ENCODE results near the gene RMDN3.
A peak's percentile ranks its signal among the peaks of the same experiment; 100 is the strongest.

The RMDN3 gene, protein sequence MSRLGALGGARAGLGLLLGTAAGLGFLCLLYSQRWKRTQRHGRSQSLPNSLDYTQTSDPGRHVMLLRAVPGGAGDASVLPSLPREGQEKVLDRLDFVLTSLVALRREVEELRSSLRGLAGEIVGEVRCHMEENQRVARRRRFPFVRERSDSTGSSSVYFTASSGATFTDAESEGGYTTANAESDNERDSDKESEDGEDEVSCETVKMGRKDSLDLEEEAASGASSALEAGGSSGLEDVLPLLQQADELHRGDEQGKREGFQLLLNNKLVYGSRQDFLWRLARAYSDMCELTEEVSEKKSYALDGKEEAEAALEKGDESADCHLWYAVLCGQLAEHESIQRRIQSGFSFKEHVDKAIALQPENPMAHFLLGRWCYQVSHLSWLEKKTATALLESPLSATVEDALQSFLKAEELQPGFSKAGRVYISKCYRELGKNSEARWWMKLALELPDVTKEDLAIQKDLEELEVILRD

DNA sequence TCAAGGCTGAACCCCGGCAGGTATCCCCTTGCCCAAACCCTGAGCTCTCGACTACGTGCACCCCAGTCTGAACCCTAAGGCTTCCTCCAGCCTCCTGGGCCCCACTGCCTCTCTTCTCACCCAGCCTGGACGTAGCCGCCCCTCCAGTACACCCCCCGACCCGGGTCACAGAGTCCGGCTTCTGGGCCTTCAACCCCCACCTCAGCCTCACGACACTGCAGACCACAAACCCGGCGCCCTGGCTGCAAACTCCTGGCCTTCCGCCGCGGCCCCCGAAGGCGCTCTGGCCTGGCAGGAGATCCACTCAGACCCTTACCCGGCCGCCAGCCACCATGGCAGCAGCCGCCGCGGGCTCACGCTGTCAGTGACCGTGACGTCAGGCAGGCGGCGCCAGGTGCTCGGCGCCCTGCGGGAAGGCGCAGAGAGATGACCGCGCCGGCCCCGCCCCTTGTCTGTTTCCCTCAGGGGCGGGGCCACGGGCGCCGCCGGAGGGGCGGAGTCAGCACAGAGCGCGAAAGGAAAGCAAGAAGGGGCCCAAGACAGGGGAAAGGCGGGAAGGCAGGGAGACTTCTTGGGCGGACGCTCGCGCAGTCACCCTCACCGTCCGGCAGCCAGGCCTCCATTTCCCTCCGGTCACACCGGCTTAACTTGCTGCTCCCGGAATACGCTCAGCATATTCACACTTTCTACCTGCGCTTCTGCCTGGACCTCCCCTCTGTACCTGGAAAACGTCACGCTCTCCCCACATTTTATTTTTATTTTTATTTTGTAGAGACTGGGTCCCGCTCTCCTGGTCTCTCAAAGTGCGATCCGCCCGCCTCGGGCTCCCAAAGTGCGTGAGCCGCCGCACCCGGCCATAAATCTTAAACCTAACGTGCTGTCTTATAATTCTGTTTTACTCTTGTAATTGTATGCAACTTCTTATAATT lies at the start of gene RMDN3:
TSS of gene RMDN3 (minus strand) at position 372 of the 929 bp plus-strand sequence. CDS start 471 bp downstream, outside the sequence.
- Mint-ChIP-seq H3K4me3 (peak within 1 kb of the TSS; percentile 97), H3K27me3 (ENCODE audit: low read depth, poor library complexity) (no peaks in the 10 kb centered on the region), H3K27ac (peak within 1 kb of the TSS; percentile 98), H3K4me1 (peaks cover 46% of the 10 kb centered on the region), H3K9me3 (no peaks in the 10 kb centered on the region), H3K36me3 (ENCODE audit: low read depth) (peaks cover 6% of the 10 kb centered on the region)
- peak; percentile 97 for DNase-seq
- TF ChIP-seq, protein P1, sequence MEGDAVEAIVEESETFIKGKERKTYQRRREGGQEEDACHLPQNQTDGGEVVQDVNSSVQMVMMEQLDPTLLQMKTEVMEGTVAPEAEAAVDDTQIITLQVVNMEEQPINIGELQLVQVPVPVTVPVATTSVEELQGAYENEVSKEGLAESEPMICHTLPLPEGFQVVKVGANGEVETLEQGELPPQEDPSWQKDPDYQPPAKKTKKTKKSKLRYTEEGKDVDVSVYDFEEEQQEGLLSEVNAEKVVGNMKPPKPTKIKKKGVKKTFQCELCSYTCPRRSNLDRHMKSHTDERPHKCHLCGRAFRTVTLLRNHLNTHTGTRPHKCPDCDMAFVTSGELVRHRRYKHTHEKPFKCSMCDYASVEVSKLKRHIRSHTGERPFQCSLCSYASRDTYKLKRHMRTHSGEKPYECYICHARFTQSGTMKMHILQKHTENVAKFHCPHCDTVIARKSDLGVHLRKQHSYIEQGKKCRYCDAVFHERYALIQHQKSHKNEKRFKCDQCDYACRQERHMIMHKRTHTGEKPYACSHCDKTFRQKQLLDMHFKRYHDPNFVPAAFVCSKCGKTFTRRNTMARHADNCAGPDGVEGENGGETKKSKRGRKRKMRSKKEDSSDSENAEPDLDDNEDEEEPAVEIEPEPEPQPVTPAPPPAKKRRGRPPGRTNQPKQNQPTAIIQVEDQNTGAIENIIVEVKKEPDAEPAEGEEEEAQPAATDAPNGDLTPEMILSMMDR (IDR thresholded peaks at IDR 0.05) = no peak

DNA sequence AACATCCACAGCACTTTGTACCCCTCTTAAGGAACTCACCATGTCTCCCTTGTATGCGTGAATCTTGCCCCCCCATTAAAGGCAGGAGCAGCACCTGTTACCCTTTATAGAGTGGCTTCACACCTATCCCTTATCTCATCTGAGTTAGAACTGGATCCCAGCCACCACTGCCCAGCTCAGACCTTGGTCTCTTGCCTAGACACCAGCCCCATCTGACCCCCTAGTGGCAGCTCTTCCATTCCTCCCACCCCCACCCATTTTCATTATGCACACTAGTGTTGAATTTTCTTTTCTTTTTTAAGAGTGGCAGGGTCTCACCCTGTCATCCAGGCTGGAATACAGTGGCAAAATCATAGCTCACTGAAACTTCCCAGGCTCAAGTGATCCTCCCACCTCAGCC lies 48.6 kb upstream of the RMDN3 start:
- Mint-ChIP-seq H3K27me3 (ENCODE audit: low read depth, poor library complexity) (no peaks in the 10 kb centered on the region), H3K27ac (no peak overlapping the region), H3K9me3 (no peaks in the 10 kb centered on the region), H3K4me1 (peaks cover 51% of the 10 kb centered on the region), H3K4me3 (no peak overlapping the region), H3K36me3 (ENCODE audit: low read depth) (peaks cover 23% of the 10 kb centered on the region)
- TF ChIP-seq, protein P1 (IDR thresholded peaks at IDR 0.05) = no peak
- no peak for DNase-seq

DNA sequence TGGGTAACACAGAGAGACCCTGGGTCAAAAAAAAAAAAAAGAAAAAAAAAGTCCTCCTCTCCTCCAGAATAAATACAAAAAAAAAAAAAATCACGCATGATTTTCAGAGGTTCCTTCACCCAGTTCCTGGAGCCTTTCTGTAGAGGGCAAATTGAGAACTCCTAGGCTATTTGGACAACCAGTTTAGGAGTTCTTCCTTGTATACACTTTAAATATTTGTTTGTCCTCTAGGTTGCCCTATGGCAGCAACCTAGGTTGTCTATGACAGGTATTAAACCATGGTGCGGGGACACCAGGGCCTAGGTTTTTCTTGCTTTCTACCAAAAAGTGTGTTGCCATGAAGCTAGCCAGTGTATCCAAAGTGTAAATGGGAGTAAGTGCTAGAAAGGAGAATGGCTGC lies 48.0 kb upstream of the RMDN3 start:
- TF ChIP-seq, protein P1 (IDR thresholded peaks at IDR 0.05) = no peak
- DNase-seq = no peak
- no peaks in the 10 kb centered on the region for H3K27me3 Mint-ChIP-seq (ENCODE audit: low read depth, poor library complexity)
- peaks cover 50% of the 10 kb centered on the region for H3K4me1 Mint-ChIP-seq
- H3K36me3 Mint-ChIP-seq (ENCODE audit: low read depth) = peaks cover 27% of the 10 kb centered on the region
- H3K9me3 Mint-ChIP-seq = no peaks in the 10 kb centered on the region
- no peak overlapping the region for H3K4me3 Mint-ChIP-seq
- no peak overlapping the region for H3K27ac Mint-ChIP-seq

DNA sequence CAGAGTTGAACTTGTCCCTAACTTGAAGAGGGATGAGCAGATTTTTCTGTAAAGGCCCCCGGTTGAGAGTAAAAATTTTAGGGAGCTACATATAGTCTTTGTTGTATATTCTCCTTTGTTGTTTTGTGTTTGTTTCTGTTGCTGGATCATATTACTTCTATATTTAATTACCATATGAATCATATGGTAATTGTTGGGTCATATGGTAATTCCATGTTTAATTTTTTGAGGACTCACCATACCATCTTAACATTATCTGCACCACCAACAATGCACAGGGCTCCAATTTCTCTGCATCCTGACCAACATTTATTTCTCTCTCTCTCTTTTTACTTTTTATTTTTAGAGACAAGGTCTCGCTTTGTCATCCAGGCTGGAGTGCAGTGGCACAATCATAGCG lies 44.5 kb upstream of the RMDN3 start:
- H3K4me3 Mint-ChIP-seq = no peak overlapping the region
- peak overlapping the region; percentile 69 for H3K27ac Mint-ChIP-seq
- TF ChIP-seq, protein P1 (IDR thresholded peaks at IDR 0.05) = no peak
- peaks cover 33% of the 10 kb centered on the region for H3K4me1 Mint-ChIP-seq
- DNase-seq = no peak
- peaks cover 26% of the 10 kb centered on the region for H3K36me3 Mint-ChIP-seq (ENCODE audit: low read depth)
- H3K27me3 Mint-ChIP-seq (ENCODE audit: low read depth, poor library complexity) = no peaks in the 10 kb centered on the region
- no peaks in the 10 kb centered on the region for H3K9me3 Mint-ChIP-seq

DNA sequence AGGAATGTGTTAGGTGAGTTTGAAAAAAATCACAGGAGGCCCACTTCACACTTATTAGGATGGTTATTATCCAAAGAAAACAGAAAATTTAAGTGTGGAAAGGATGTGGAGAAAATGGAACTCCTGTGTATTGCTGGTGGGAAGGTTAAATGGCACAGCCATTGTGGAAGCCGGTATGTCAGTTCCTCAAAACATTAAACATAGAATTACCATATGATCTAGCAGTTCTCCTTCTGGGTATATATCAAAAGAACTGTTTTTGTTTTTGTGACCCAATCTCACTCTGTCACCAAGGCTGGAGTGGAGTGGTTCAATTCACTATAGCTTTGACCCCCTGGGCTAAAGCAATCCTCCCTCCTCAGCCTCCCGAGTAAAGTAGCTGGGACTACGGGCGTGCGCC lies 41.5 kb upstream of the RMDN3 start:
- no peak for DNase-seq
- peaks cover 39% of the 10 kb centered on the region for H3K36me3 Mint-ChIP-seq (ENCODE audit: low read depth)
- peaks cover 24% of the 10 kb centered on the region for H3K4me1 Mint-ChIP-seq
- TF ChIP-seq, protein P1 (IDR thresholded peaks at IDR 0.05) = no peak
- no peak overlapping the region for H3K4me3 Mint-ChIP-seq
- peak overlapping the region; percentile 25 for H3K27ac Mint-ChIP-seq
- H3K27me3 Mint-ChIP-seq (ENCODE audit: low read depth, poor library complexity) = no peaks in the 10 kb centered on the region
- no peaks in the 10 kb centered on the region for H3K9me3 Mint-ChIP-seq
